SK-N-MC (cell line): ENCODE measurements around the gene TMEM120B.
A peak's percentile ranks its signal among the peaks of the same experiment; 100 is the strongest.
"Not testable (repeated sequence)": the region's sequence is repeated elsewhere in the genome, so short reads cannot be mapped to it uniquely, and the experiment has no call there.

Source experiments
- DNase-seq: peaks from one replicate; pipeline ENCODE4 v3.0.0-alpha.2; 2011; ENCODE audit warnings: low read depth, low spot score
- H3K27ac ChIP-seq: fragments of 200-600 bp; sonication (generic); 2 replicates; pipeline ENCODE4 v1.5.1; 2016; ENCODE audit warnings: mixed run types
- H3K36me3 ChIP-seq: fragments of 200-600 bp; sonication (generic); 2 replicates; pipeline ENCODE4 v1.6.1; 2017; ENCODE audit warnings: antibody characterized with exemption, low read length, mixed read lengths; ENCODE audit not compliant: insufficient read depth
- H3K4me3 ChIP-seq: fragments of 200-600 bp; sonication (generic); 2 replicates; pipeline ENCODE4 v1.5.1; 2016
- H3K9ac ChIP-seq: fragments of 200-600 bp; sonication (generic); 2 replicates; pipeline ENCODE4 v1.8.0; 2017; ENCODE audit warnings: mixed run types, mixed read lengths; ENCODE audit not compliant: insufficient read length
- H3K9me3 ChIP-seq: fragments of 200-600 bp; sonication (generic); 2 replicates; pipeline ENCODE4 v1.6.1; 2017; ENCODE audit warnings: low read depth, mild to moderate bottlenecking, antibody characterized with exemption, low read length, moderate library complexity, mixed read lengths
- EZH2 ChIP-seq: fragments of 200-600 bp; sonication (generic); IDR thresholded peaks from one replicate; pipeline ENCODE4 v1.6.1; 2017; ENCODE audit warnings: antibody characterized with exemption
- FOXP2 ChIP-seq: optimal IDR thresholded peaks from 2 replicates; pipeline ENCODE3; 2011; ENCODE audit warnings: mild to moderate bottlenecking, moderate library complexity; ENCODE audit not compliant: insufficient read depth; ENCODE audit errors: extremely low read length, control extremely low read depth
- POLR2AphosphoS5 ChIP-seq: IDR thresholded peaks from 2 replicates; pipeline ENCODE4 v1.6.1; 2012; ENCODE audit warnings: mild to moderate bottlenecking, low read depth, low read length, borderline replicate concordance

Gene TMEM120B

DNA sequence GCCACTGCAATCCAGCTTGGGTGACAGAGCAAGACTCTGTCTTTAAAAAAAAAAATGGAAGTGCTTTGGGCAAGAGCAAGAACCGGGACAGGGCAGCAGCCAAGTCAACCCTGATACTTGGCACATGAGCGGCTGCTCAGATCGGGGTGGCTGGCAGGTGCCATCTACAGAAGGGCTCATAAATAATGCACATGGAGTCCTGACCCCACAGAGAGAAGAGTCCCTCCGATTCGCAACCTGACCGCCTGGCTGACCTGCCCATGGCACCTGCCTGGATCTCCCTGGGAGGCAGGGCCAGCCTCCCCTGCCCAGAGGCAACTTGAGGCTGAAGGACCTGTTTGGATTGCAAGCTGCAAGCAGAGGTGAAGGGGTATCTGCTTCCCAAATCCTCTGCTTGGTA lies 9.6 kb upstream of the TMEM120B start:
- H3K4me3 ChIP-seq: no peak overlapping the region
- H3K9ac ChIP-seq: no peak overlapping the region
- no peaks in the 10 kb centered on the region for H3K9me3 ChIP-seq
- H3K36me3 ChIP-seq: no peaks in the 10 kb centered on the region
- H3K27ac ChIP-seq: no peak overlapping the region
- DNase-seq: no peak
- TF ChIP-seq EZH2 (no peak), POLR2AphosphoS5 (no peak), FOXP2 (no peak)

DNA sequence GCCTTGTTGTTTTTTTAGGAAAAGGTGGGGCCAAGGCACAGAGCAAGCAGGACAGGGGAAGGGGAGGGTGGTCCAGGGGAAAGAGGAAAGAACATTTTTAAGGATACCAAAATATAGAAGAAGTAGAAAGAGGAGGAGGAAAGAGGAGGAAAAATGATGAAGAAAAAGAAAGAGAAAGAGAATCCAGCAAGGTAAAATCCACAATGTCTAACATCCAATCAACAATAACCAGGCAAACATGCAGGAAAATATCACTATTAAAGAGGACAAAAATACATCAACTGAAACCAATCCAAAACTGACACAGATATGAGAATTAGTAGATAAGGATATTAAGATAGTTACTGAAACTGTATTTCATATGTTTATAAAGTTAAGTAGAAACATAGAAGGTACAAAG lies 7.0 kb upstream of the TMEM120B start:
- Histone ChIP-seq H3K9me3 (no peaks in the 10 kb centered on the region), H3K9ac (no peak overlapping the region), H3K36me3 (no peaks in the 10 kb centered on the region), H3K27ac (no peak overlapping the region), H3K4me3 (no peak overlapping the region)
- TF ChIP-seq POLR2AphosphoS5 (no peak), FOXP2 (no peak), EZH2 (no peak)
- DNase-seq: no peak

DNA sequence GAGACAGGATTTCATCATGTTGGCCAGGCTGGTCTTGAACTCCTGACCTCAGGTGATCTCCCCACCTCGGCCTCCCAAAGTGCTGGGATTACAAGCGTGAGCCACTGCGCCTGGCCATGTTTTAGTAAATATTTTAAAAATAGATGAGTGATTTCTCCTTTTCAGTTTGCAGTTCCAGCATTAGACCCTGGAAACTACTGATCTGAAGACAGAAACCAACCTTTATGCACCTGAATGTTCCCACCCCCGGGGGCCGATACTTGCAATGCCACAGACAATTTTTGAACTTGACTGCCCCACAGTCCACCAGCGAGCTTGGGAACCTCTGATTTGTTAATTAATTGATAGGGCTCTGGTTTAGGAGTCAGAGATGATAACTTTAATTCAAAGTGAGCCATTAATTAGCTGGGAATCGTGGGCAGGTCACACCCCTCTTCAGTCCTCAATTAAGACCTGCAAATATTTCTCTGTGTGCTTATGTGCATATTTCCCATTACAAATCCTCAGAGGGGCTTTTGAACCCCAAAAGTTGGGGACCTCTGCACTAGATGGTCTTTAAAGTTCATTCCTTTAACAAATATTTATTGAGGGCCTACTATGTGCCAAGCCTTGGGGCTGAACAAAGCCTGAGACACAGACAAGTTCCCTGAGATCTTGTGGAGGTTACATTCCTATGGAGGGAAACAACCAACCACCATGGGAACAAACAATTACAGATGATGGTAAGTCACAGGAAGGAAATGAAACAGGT lies 4.1 kb upstream of the TMEM120B start:
- Histone ChIP-seq H3K27ac (no peak overlapping the region), H3K4me3 (no peak overlapping the region), H3K9me3 (no peaks in the 10 kb centered on the region), H3K9ac (no peak overlapping the region), H3K36me3 (no peaks in the 10 kb centered on the region)
- no peak for DNase-seq
- TF ChIP-seq POLR2AphosphoS5 (no peak), FOXP2 (no peak), EZH2 (no peak)

DNA sequence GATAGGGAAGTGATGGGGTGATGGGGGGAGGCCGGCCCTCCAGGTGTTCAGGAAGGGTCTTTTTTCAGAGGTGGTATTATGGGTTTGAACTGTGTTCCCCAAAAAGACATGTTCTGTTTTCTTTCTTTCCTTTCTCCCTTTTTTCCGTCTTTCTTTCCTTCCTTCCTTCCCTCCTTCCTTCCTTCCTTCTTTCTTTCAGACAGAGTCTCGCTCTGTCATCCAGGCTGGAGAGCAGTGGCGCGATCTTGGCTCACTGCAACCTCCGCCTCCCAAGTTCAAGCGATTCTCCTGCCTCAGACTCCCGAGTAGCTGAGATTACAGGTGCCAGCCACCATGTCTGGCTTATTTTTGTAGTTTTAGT lies 3.5 kb upstream of the TMEM120B start:
- H3K9me3 ChIP-seq: not testable (repeated sequence)

DNA sequence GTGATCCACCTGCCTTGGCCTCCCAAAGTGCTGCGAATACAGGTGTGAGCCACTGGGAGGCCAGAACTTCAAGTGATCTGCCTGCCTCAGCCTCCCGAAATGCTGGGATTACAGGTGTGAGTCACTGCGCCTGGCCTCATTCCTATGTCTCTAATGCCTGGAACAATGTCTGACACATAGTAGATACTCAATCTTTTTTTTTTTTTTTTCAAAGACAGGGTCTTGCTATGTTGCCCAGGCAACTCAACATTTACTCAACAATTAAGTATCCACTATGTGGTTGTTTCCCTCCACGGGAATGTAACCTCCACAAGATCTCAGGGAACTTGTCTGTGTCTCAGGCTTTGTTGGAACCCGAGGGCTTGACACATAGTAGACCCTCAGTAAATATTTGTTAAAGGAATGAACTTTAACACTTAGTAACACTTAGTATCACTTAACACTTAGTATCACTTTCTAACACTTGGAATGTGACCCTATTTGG lies 3.0 kb upstream of the TMEM120B start:
- H3K9ac ChIP-seq: no peak overlapping the region
- no peaks in the 10 kb centered on the region for H3K9me3 ChIP-seq
- DNase-seq: no peak
- H3K36me3 ChIP-seq: no peaks in the 10 kb centered on the region
- H3K4me3 ChIP-seq: no peak overlapping the region
- no peak for TF ChIP-seq POLR2AphosphoS5
- TF ChIP-seq EZH2: no peak
- no peak for TF ChIP-seq FOXP2
- H3K27ac ChIP-seq: no peak overlapping the region

More for the DNA sequence above, 3.5 kb upstream of the TMEM120B start:
- H3K36me3 ChIP-seq, H3K27ac ChIP-seq, DNase-seq, H3K4me3 ChIP-seq, H3K9ac ChIP-seq: not testable (repeated sequence)

DNA sequence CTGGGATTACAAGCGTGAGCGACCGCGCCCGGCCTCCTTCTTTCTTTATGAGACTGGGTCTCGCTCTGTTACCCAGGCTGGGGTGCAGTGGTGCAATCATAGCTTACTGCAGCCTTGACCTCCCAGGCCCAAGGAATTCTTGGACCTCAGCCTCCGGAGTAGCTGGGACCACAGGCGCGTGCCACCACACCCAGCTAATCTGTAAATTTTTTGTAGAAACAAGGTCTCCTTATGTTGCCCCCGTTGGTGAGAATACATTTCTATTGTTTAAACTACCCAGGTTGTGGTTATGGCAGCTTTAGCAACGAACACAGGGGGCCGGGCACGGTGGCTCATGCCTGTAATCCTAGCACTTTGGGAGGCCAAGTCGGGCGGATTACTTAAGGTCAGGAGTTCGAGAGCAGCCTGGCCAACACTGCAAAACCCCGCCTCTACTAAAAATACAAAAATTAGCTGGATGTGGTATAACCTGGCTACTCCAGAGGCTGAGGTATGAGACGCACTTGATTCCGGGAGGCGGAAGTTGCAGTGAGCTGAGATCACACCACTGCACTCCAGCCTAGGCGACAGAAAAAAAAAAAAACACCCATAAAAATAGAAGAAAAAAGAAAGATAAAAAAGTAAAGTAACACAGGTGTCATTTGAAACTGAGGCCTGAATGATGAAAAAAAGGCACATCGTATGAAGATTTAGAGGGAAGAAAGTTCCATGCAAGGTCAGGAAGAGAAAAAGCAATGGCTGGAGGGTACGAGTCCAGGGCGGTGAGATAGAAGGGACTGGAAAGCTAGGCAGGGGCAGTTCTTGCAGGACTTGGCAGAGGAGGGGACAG lies 977 bp upstream of the TMEM120B start:
- Histone ChIP-seq H3K27ac (no peak overlapping the region), H3K36me3 (peaks cover 5% of the 10 kb centered on the region; the same call in 1 of the 2 replicates), H3K9ac (peak overlapping the region; percentile 91), H3K4me3 (peak overlapping the region; percentile 96), H3K9me3 (no peaks in the 10 kb centered on the region)
- DNase-seq: no peak
- TF ChIP-seq POLR2AphosphoS5 (no peak), EZH2 (no peak), FOXP2 (no peak)

DNA sequence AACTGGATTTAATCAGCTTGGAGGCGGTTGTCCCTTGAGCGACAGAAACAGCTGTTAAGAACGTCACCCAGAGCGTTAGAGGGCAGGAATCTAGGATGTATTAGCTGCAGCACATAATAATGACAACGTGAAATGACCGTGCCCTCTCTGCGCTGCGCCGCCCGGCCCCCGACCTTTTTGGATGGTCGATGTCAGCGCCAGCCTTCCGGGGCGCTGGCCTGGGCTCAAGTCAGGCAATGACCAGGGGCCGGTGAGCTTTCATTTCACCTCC lies 427 bp upstream of the TMEM120B start:
- Histone ChIP-seq H3K9me3 (no peaks in the 10 kb centered on the region), H3K4me3 (peak overlapping the region; percentile 96), H3K9ac (peak overlapping the region; percentile 91), H3K36me3 (peaks cover 5% of the 10 kb centered on the region; the same call in 1 of the 2 replicates), H3K27ac (no peak overlapping the region)
- TF ChIP-seq POLR2AphosphoS5: no peak
- no peak for TF ChIP-seq EZH2
- no peak for TF ChIP-seq FOXP2
- no peak for DNase-seq

DNA sequence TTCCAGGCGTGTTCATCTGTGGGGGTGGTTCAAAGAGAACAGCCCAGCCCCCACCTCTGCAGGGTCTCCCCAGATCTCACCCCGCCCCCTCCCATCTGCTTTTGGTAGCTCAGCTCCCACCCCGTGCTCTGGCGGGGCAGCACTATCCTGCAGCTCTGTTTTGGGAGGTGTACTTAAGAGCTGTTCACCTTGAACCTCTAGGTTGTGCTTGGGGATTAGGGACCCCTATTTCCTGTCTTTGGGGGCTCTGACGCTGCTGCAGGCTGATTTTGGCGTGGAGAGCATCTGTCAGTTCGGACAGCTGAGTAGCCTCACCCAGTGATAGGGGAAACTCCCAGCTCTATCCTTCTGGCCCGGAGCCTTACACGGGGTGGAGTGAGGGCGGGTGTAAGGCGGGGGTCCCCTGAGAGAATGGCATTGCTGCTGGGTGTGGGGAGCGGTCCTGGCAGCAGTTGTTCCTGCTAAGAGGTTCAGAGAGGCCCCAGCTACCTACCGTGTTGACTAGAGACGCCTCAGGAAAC lies 765 bp downstream of the TMEM120B start:
- Histone ChIP-seq H3K36me3 (peaks cover 5% of the 10 kb centered on the region; the same call in 1 of the 2 replicates), H3K9ac (peak overlapping the region; percentile 71), H3K27ac (no peak overlapping the region), H3K9me3 (no peaks in the 10 kb centered on the region), H3K4me3 (peak overlapping the region; percentile 96)
- TF ChIP-seq POLR2AphosphoS5: no peak
- TF ChIP-seq EZH2: no peak
- TF ChIP-seq FOXP2: no peak
- DNase-seq: no peak
